SK-N-SH treated with all-trans-retinoic acid at 6 μM for 48 hours (cell line): ENCODE results near the gene HAAO.

Experiments used
- ARNTL ChIP-seq: fragments of 450-650 bp; formaldehyde crosslinking; IDR thresholded peaks from 2 replicates; pipeline ENCODE4 v1.5.0; 2020; ENCODE audit warnings: low read depth, mild to moderate bottlenecking, moderate library complexity, borderline replicate concordance
- BACH2 ChIP-seq: fragments of 250-450 bp; sonication (Bioruptor Pico); IDR thresholded peaks from 2 replicates; pipeline ENCODE4 v1.9.0; 2021; ENCODE audit warnings: mild to moderate bottlenecking, borderline replicate concordance
- CREB5 ChIP-seq: fragments of 250-450 bp; sonication (Bioruptor Pico); IDR thresholded peaks from 2 replicates; pipeline ENCODE4 v1.5.1; 2020; ENCODE audit warnings: low read depth, mild to moderate bottlenecking, moderate library complexity
- CSDC2 ChIP-seq: fragments of 250-450 bp; sonication (Bioruptor Pico); IDR thresholded peaks from 2 replicates; pipeline ENCODE4 v1.5.0; 2020; ENCODE audit warnings: mild to moderate bottlenecking, moderate library complexity
- OSR1 ChIP-seq: fragments of 250-450 bp; sonication (Bioruptor Pico); IDR thresholded peaks from 2 replicates; pipeline ENCODE4 v1.8.0; 2022; ENCODE audit warnings: moderate library complexity, mild to moderate bottlenecking, inconsistent platforms
- PATZ1 ChIP-seq: fragments of 250-450 bp; sonication (Bioruptor Pico); IDR thresholded peaks from 2 replicates; pipeline ENCODE4 v1.8.0; 2020; ENCODE audit warnings: mild to moderate bottlenecking, moderate library complexity, borderline replicate concordance
- SNAI2 ChIP-seq: fragments of 250-450 bp; sonication (Bioruptor Pico); IDR thresholded peaks from 2 replicates; pipeline ENCODE4 v1.5.0; 2020; ENCODE audit warnings: mild to moderate bottlenecking, moderate library complexity
- TCF4 ChIP-seq: fragments of 250-450 bp; sonication (Bioruptor Pico); IDR thresholded peaks from 2 replicates; pipeline ENCODE4 v1.8.0; 2021; ENCODE audit warnings: mild to moderate bottlenecking, moderate library complexity, borderline replicate concordance
- TSHZ2 ChIP-seq: fragments of 250-450 bp; sonication (Bioruptor Pico); IDR thresholded peaks from 2 replicates; pipeline ENCODE4 v1.5.0; 2020; ENCODE audit warnings: mild to moderate bottlenecking, moderate library complexity
- ZC3H10 ChIP-seq: fragments of 250-450 bp; sonication (Bioruptor Pico); IDR thresholded peaks from 2 replicates; pipeline ENCODE4 v1.5.1; 2021; ENCODE audit warnings: mild to moderate bottlenecking, moderate library complexity
- ZFP3 ChIP-seq: fragments of 250-450 bp; sonication (Bioruptor Pico); IDR thresholded peaks from 2 replicates; pipeline ENCODE4 v1.5.0; 2020; ENCODE audit warnings: mild to moderate bottlenecking, moderate library complexity
- ZFP30 ChIP-seq: fragments of 450-650 bp; formaldehyde crosslinking; IDR thresholded peaks from 2 replicates; pipeline ENCODE4 v1.5.0; 2022; ENCODE audit warnings: mild to moderate bottlenecking, moderate library complexity
- ZNF8 ChIP-seq: fragments of 450-650 bp; formaldehyde crosslinking; IDR thresholded peaks from 2 replicates; pipeline ENCODE4 v1.5.0; 2020; ENCODE audit warnings: mild to moderate bottlenecking, moderate library complexity

GRCh38 chr2:42830922-42831574, 38.7 kb upstream of the HAAO start:
- TF ChIP-seq ZNF8 (CRISPR knock-in tag) (no peak), ZFP30 (CRISPR knock-in tag) (no peak), TCF4 (CRISPR knock-in tag) (no peak), PATZ1 (CRISPR knock-in tag) (no peak), ZC3H10 (CRISPR knock-in tag) (no peak), SNAI2 (CRISPR knock-in tag) (no peak), CREB5 (no peak), TSHZ2 (no peak), CSDC2 (CRISPR knock-in tag) (no peak), BACH2 (CRISPR knock-in tag) (no peak), ARNTL (CRISPR knock-in tag) (no peak), OSR1 (CRISPR knock-in tag) (no peak), ZFP3 (CRISPR knock-in tag) (no peak)
